Endothelial cell of umbilical vein (primary cell): ENCODE measurements around the gene CCN5. TPM values are rescaled to one million over a fixed set of nuclear protein-coding genes. Genes with fewer than 3 reads are reported as not detected.

Experiments
- Bru-seq: library from RNA; stranded (reverse); fragments of 400-500 nt; gene quantifications from one replicate; lab custom pipeline; 2021; lab: Mats Ljungman, UMichigan
- BruChase-seq, 2 experiments: library from RNA; stranded (reverse); fragments of 400-500 nt; gene quantifications; one replicate each; lab custom pipeline; 2021; lab: Mats Ljungman, UMichigan
- BruUV-seq: library from RNA; stranded (reverse); fragments of 400-500 nt; replicated peaks from 2 replicates; lab custom pipeline; 2021; lab: Mats Ljungman, UMichigan
- CTCF ChIA-PET: fragments of 300-600, 350-600 bp; sonication (Branson Sonifier 250); formaldehyde crosslinking; loops from one replicate; lab custom pipeline; 2021; ENCODE audit warnings: antibody characterized with exemption, inconsistent platforms; lab: Charles Lee
- POLR2A ChIA-PET: fragments of 300-600, 350-600 bp; sonication (Branson Sonifier 250); formaldehyde crosslinking; loops from one replicate; lab custom pipeline; 2021; ENCODE audit warnings: antibody characterized with exemption, inconsistent platforms; lab: Charles Lee
- DNase-seq: peaks from one replicate; pipeline ENCODE4 v3.0.0-alpha.2; 2011; ENCODE audit warnings: low read depth, low spot score
- FAIRE-seq: peaks from 2 replicates; lab custom pipeline; 2011; peaks lifted over from hg19 to GRCh38; lab: Jason Lieb, UNC
- H2AFZ ChIP-seq: 2 replicates; pipeline ENCODE4 v1.6.0; 2012; ENCODE audit warnings: low read depth, low read length, control low read depth, inconsistent platforms
- H3K27ac ChIP-seq: 2 replicates; pipeline ENCODE4 v1.5.1; 2011; ENCODE audit warnings: low read depth, mild to moderate bottlenecking, control low read depth, low read length, moderate library complexity; ENCODE audit not compliant: insufficient read depth
- H3K27me3 ChIP-seq, 2 experiments: 2 replicates each; pipeline versions ENCODE4 v1.6.0 to v1.6.1; 2011; ENCODE audit warnings: low read length in 2 of 2, mixed read lengths in 1 of 2; ENCODE audit not compliant: control insufficient read depth in 2 of 2, insufficient read depth in 2 of 2
- H3K36me3 ChIP-seq, 2 experiments: 2 replicates in 1 of 2; 3 replicates in 1 of 2; pipeline ENCODE4 v1.5.1; 2011; ENCODE audit warnings: low read length in 2 of 2, mild to moderate bottlenecking in 1 of 2, moderate library complexity in 1 of 2; ENCODE audit not compliant: control insufficient read depth in 2 of 2, insufficient read depth in 2 of 2; ENCODE audit errors: extremely low read depth in 1 of 2
- H3K4me1 ChIP-seq: 3 replicates; pipeline ENCODE4 v1.5.1; 2011; ENCODE audit warnings: mild to moderate bottlenecking, low read length; ENCODE audit not compliant: control insufficient read depth, insufficient read depth; ENCODE audit errors: extremely low read depth
- H3K4me2 ChIP-seq: 2 replicates; pipeline ENCODE4 v1.6.1; 2011; ENCODE audit warnings: low read length, control low read depth, mixed read lengths; ENCODE audit not compliant: insufficient read depth
- H3K4me3 ChIP-seq, 3 experiments: fragments of 200-600 bp in 1 of 3; sonication (generic), shearing (Covaris generic) in 1 of 3; replicated peaks in 1 of 3; 2 replicates each; pipeline ENCODE4 v1.5.1; 2011 to 2016; ENCODE audit warnings: control low read depth in 3 of 3, low read length in 3 of 3, mild to moderate bottlenecking in 2 of 3, inconsistent platforms in 1 of 3, low read depth in 1 of 3, moderate library complexity in 1 of 3; ENCODE audit not compliant: insufficient read depth in 1 of 3
- H3K79me2 ChIP-seq: 2 replicates; pipeline ENCODE4 v1.6.0; 2012; ENCODE audit warnings: low read length, inconsistent platforms; ENCODE audit not compliant: control insufficient read depth, insufficient read depth
- H3K9ac ChIP-seq: replicated peaks from 2 replicates; pipeline ENCODE3; 2011; ENCODE audit warnings: low read length, control low read depth; ENCODE audit not compliant: insufficient read depth; ENCODE audit errors: extremely low read depth
- H3K9me1 ChIP-seq: replicated peaks from 3 replicates; pipeline ENCODE4 v1.6.0; 2011; ENCODE audit warnings: mild to moderate bottlenecking, low read length; ENCODE audit not compliant: control insufficient read depth, insufficient read depth; ENCODE audit errors: extremely low read depth
- H3K9me3 ChIP-seq: replicated peaks from 2 replicates; pipeline ENCODE4 v1.5.1; 2012; ENCODE audit warnings: low read length, inconsistent platforms; ENCODE audit not compliant: control insufficient read depth, insufficient read depth
- H4K20me1 ChIP-seq: replicated peaks from 2 replicates; pipeline ENCODE3; 2011; ENCODE audit warnings: mild to moderate bottlenecking, low read length; ENCODE audit not compliant: control insufficient read depth, insufficient read depth; ENCODE audit errors: extremely low read depth
- POLR2AphosphoS5 ChIP-seq: IDR thresholded peaks from 2 replicates; pipeline ENCODE4 v1.6.1; 2012; ENCODE audit warnings: low read depth, mild to moderate bottlenecking, control low read depth, low read length, moderate library complexity; ENCODE audit not compliant: insufficient read depth
- dilution Hi-C: fragments of 300-500 bp; cut with MboI; formaldehyde crosslinking; loops from one replicate; pipeline ENCODE4 v1.15.0; 2019; ENCODE audit warnings: low sequenced_read_pairs; ENCODE audit not compliant: extremely low pct_ligation_motif_present
- intact Hi-C: fragments of 100-400 bp; cut with micrococcal nuclease; formaldehyde crosslinking; loops from one replicate; pipeline ENCODE4 v1.10.0; 2022
- long read RNA-seq: library from polyadenylated mRNA; stranded (forward); transcript quantifications from one replicate; pipeline ENCODE4 v2.0.0, GENCODE V29; 2021
- polyA minus RNA-seq, 3 experiments: library from RNA; depleted of rRNA, polyadenylated mRNA; stranded (reverse); fragments of >200 nt; gene quantifications; 1 replicate in 1 of 3; 2 replicates in 2 of 3; pipeline ENCODE4 v1.2.3, GENCODE V29; 2011
- polyA plus RNA-seq, 4 experiments: library from polyadenylated mRNA; depleted of rRNA in 3 of 4; stranded (reverse) in 3 of 4; unstranded in 1 of 4; fragments of >200 nt; gene quantifications; 2 replicates each; pipeline versions ENCODE4 v1.2.1 to v1.2.3, GENCODE V29; 2011 to 2012; ENCODE audit warnings: missing spikeins in 1 of 4
- total RNA-seq: library from RNA; stranded (reverse); gene quantifications from 2 replicates; pipeline ENCODE4 v1.2.3, GENCODE V29; 2021
- TF ChIP-seq, protein P1 (sequence below), 2 donors: IDR thresholded peaks; 1 replicate in 1 of 2; 2 replicates in 1 of 2; pipeline ENCODE4 v1.5.1; 2011; ENCODE audit warnings: low read length in 2 of 2, mild to moderate bottlenecking in 2 of 2, moderate library complexity in 2 of 2, control low read depth in 1 of 2, inconsistent platforms in 1 of 2, low read depth in 1 of 2; ENCODE audit not compliant: insufficient read depth in 1 of 2; ENCODE audit errors: extremely low read depth in 1 of 2
- TF ChIP-seq, protein P2 (sequence below): IDR thresholded peaks from 2 replicates; pipeline ENCODE4 v1.6.1; 2011; ENCODE audit not compliant: insufficient read depth, insufficient read length

Gene CCN5, protein sequence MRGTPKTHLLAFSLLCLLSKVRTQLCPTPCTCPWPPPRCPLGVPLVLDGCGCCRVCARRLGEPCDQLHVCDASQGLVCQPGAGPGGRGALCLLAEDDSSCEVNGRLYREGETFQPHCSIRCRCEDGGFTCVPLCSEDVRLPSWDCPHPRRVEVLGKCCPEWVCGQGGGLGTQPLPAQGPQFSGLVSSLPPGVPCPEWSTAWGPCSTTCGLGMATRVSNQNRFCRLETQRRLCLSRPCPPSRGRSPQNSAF
- total RNA-seq, result not detected in 2 replicates
- polyA plus RNA-seq, result 0.03 and 0.14 TPM in 2 replicates
- polyA plus RNA-seq (2011; cell fraction: cytosol; rRNA removed), result 0.04 TPM in 1 of 2 replicates, not detected in the other
- polyA plus RNA-seq (2011; cell fraction: nucleus; rRNA removed), result 0.09 TPM in 1 of 2 replicates, not detected in the other
- polyA plus RNA-seq (2012), result not detected in 2 replicates
- polyA minus RNA-seq, result 0.23 TPM in 1 of 2 replicates, not detected in the other
- 41.1 TPM for polyA minus RNA-seq (2011; cell fraction: cytosol; rRNA and poly(A)+ RNA removed)
- polyA minus RNA-seq (2011; cell fraction: nucleus; rRNA and poly(A)+ RNA removed), result 0.96 and 2.1 TPM in 2 replicates
- percentile 7 among the genes with signal in this experiment for Bru-seq, nascent RNA
- BruChase-seq, experiment 1, labeled RNA remaining after a 6-hour chase, result not detected
- BruChase-seq, experiment 2, labeled RNA remaining after a 2-hour chase, result not detected
- long read RNA-seq, result 0 reads

DNA sequence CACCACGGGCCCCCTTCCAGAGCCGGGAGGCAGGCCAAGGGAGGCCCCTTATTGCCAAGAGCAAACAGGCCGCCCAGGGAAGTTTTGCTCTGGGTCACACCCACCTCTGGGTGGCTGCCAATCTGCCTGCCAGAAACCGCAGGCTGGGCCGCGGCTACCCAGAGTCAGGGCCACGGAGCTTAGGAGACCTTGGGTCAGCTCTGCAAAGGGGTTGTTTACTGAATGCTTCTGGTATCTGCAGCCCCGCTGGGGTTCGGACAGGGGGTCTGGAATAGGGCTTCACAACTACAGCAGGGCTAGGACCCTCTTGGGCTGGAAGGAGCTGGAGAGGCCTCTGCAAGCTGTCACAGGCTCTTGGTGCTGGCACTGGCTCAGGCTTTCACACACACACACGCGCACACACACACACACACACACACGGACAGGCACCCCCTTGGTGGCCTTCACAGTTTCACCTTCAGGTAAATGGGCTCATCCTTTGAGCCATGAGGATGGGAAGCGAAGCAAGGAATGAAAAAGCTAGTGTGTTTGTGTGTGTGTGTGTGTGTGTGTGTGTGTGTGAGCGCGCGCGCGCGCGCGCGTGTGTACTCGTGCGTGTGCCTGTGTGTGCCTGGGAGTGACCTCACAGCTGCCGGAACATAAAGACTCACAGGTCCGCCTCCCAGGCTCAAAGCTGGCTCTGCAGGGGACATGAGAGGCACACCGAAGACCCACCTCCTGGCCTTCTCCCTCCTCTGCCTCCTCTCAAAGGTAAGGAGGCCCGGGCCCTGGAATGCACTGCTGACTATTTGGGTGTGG is at the start of gene CCN5:
CCN5 (plus strand) TSS at position 669 of the 798 bp plus-strand sequence; CDS start at position 691, 22 bp downstream.
- H3K27ac ChIP-seq, result no peak within 1 kb of the TSS
- no peak within 1 kb of the TSS for H3K4me2 ChIP-seq
- TF ChIP-seq POLR2AphosphoS5, result no peak
- TF ChIP-seq, protein P1, sequence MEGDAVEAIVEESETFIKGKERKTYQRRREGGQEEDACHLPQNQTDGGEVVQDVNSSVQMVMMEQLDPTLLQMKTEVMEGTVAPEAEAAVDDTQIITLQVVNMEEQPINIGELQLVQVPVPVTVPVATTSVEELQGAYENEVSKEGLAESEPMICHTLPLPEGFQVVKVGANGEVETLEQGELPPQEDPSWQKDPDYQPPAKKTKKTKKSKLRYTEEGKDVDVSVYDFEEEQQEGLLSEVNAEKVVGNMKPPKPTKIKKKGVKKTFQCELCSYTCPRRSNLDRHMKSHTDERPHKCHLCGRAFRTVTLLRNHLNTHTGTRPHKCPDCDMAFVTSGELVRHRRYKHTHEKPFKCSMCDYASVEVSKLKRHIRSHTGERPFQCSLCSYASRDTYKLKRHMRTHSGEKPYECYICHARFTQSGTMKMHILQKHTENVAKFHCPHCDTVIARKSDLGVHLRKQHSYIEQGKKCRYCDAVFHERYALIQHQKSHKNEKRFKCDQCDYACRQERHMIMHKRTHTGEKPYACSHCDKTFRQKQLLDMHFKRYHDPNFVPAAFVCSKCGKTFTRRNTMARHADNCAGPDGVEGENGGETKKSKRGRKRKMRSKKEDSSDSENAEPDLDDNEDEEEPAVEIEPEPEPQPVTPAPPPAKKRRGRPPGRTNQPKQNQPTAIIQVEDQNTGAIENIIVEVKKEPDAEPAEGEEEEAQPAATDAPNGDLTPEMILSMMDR (IDR thresholded peaks at IDR 0.05; ENCODE audit: extremely low read depth in 1 of 2, insufficient read depth in 1 of 2, low read depth in 1 of 2, low read length in 2 of 2), result no peak
- TF ChIP-seq, protein P2, sequence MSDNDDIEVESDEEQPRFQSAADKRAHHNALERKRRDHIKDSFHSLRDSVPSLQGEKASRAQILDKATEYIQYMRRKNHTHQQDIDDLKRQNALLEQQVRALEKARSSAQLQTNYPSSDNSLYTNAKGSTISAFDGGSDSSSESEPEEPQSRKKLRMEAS, result no peak
- no peaks in the 10 kb centered on the region for H3K9me1 ChIP-seq
- CTCF ChIA-PET, result interaction anchor here (1.1 to 4.8 kb wide), 7 partner anchors 8 to 30 kb away, joined by 4 to 23 read pairs (median 6); no protein-coding TSS in a partner anchor
- dilution Hi-C loops, result no loop called here
- H3K4me1 ChIP-seq, result peaks cover 7% of the 10 kb centered on the region
- H3K79me2 ChIP-seq, result no peaks in the 10 kb centered on the region
- no peaks in the 10 kb centered on the region for H3K9me3 ChIP-seq
- BruUV-seq, result no TSS peak
- no peaks in the 10 kb centered on the region for H3K27me3 ChIP-seq
- H3K4me3 ChIP-seq, result no peak within 1 kb of the TSS
- peak; percentile 68 for DNase-seq
- peak; percentile 83 for FAIRE-seq
- H3K36me3 ChIP-seq, result no peaks in the 10 kb centered on the region
- intact Hi-C loops, result no loop called here
- H2AFZ ChIP-seq, result peak within 1 kb of the TSS; percentile 36
- no peak within 1 kb of the TSS for H3K9ac ChIP-seq
- H4K20me1 ChIP-seq, result no peaks in the 10 kb centered on the region
- POLR2A ChIA-PET, result no interaction called here
